GM12878 (cell line): Measurements from ENCODE around the gene PPIA. TPM values are rescaled to one million over a fixed set of nuclear protein-coding genes. Genes with fewer than 3 reads are reported as not detected.
A peak's percentile ranks its signal among the peaks of the same experiment; 100 is the strongest.

Experiments
- BMI1 ChIP-seq: fragments of 450-650 bp; IDR thresholded peaks from 2 replicates; pipeline ENCODE4 v1.6.1; 2016; ENCODE audit warnings: mild to moderate bottlenecking, moderate library complexity, borderline replicate concordance
- CBFB ChIP-seq: IDR thresholded peaks from 2 replicates; pipeline ENCODE4 v1.6.1; 2016; ENCODE audit warnings: antibody characterized with exemption, low read depth
- E2F8 ChIP-seq: fragments of 450-650 bp; IDR thresholded peaks from 2 replicates; pipeline ENCODE4 v1.6.1; 2018; ENCODE audit warnings: mild to moderate bottlenecking, low read depth, moderate library complexity; ENCODE audit not compliant: partially characterized antibody
- E4F1 ChIP-seq: fragments of 450-650 bp; IDR thresholded peaks from 2 replicates; pipeline ENCODE4 v1.6.1; 2018; ENCODE audit warnings: borderline replicate concordance, mild to moderate bottlenecking; ENCODE audit not compliant: partially characterized antibody
- ELK1 ChIP-seq: IDR thresholded peaks from 2 replicates; pipeline ENCODE4 v1.6.1; 2012; ENCODE audit warnings: low read depth, low read length, improper control_type of control experiment
- FOS ChIP-seq: IDR thresholded peaks from 3 replicates; pipeline ENCODE4 v1.6.1; 2011; ENCODE audit warnings: borderline replicate concordance; ENCODE audit not compliant: insufficient read length; ENCODE audit errors: extremely low read depth
- FOXM1 ChIP-seq: IDR thresholded peaks from 2 replicates; pipeline ENCODE4 v1.6.1; 2012; ENCODE audit warnings: low read depth, mild to moderate bottlenecking, inconsistent platforms, low read length, moderate library complexity
- JUND ChIP-seq: IDR thresholded peaks from 2 replicates; pipeline ENCODE4 v1.6.1; 2012; ENCODE audit warnings: low read depth, mild to moderate bottlenecking, low read length, improper control_type of control experiment, moderate library complexity
- KDM1A ChIP-seq: fragments of 200-600 bp; sonication (generic); IDR thresholded peaks from 2 replicates; pipeline ENCODE4 v1.6.1; 2016; ENCODE audit warnings: borderline replicate concordance
- MEF2B ChIP-seq: fragments of 450-650 bp; IDR thresholded peaks from 2 replicates; pipeline ENCODE4 v1.6.1; 2018; ENCODE audit warnings: mild to moderate bottlenecking, moderate library complexity; ENCODE audit not compliant: partially characterized antibody, poor library complexity, severe bottlenecking
- NFIC ChIP-seq: IDR thresholded peaks from 2 replicates; pipeline ENCODE4 v1.6.1; 2012; ENCODE audit warnings: low read depth, mild to moderate bottlenecking, inconsistent platforms, low read length, moderate library complexity
- NR2C2 ChIP-seq: IDR thresholded peaks from 2 replicates; pipeline ENCODE4 v1.6.1; 2011; ENCODE audit warnings: borderline replicate concordance, low read depth; ENCODE audit not compliant: control insufficient read depth, insufficient read length
- PKNOX1 ChIP-seq: fragments of 450-650 bp; IDR thresholded peaks from 2 replicates; pipeline ENCODE4 v1.6.1; 2016; ENCODE audit warnings: mild to moderate bottlenecking
- PML ChIP-seq: IDR thresholded peaks from 2 replicates; pipeline ENCODE4 v1.6.1; 2012; ENCODE audit warnings: low read length, inconsistent platforms
- POLR2AphosphoS2 ChIP-seq: IDR thresholded peaks from 2 replicates; pipeline ENCODE4 v1.6.1; 2011; ENCODE audit warnings: low read depth, mild to moderate bottlenecking, low read length, improper control_type of control experiment, moderate library complexity
- RCOR1 ChIP-seq: conservative IDR thresholded peaks from 2 replicates; pipeline ENCODE4 v1.6.1; 2012; ENCODE audit warnings: low read depth, low read length, improper control_type of control experiment
- SMAD5 ChIP-seq: IDR thresholded peaks from 2 replicates; pipeline ENCODE4 v1.6.1; 2016; ENCODE audit warnings: antibody characterized with exemption, low read depth
- SMARCA5 ChIP-seq: fragments of 450-650 bp; IDR thresholded peaks from 2 replicates; pipeline ENCODE4 v1.6.1; 2017; ENCODE audit warnings: mild to moderate bottlenecking
- SREBF1 ChIP-seq: IDR thresholded peaks from 2 replicates; pipeline ENCODE4 v1.6.1; 2012; ENCODE audit warnings: mild to moderate bottlenecking, low read length
- WRNIP1 ChIP-seq: IDR thresholded peaks from 2 replicates; pipeline ENCODE4 v1.6.1; 2011; ENCODE audit warnings: low read depth, low read length, improper control_type of control experiment, borderline replicate concordance
- YY1 ChIP-seq: IDR thresholded peaks from 2 replicates; pipeline ENCODE4 v1.6.1; 2011; ENCODE audit warnings: low read depth, mild to moderate bottlenecking, low read length
- ZNF384 ChIP-seq: IDR thresholded peaks from 2 replicates; pipeline ENCODE4 v1.6.1; 2012; ENCODE audit warnings: low read depth, mild to moderate bottlenecking, low read length, improper control_type of control experiment, borderline replicate concordance
- polyA plus RNA-seq, 11 experiments: library from polyadenylated mRNA; depleted of rRNA in 4 of 11; unstranded in 6 of 11; stranded (reverse) in 5 of 11; fragments of >200 nt; fragmentation: Nextera tagmentation in 4 of 11; fragmentation: Illumina TruSeq in 1 of 11; extraction: Ambion mirVana in 4 of 11; extraction: Trizol in 1 of 11; gene quantifications; 1 replicate in 1 of 11; 2 replicates in 10 of 11; pipeline versions ENCODE4 v1.2.1 to v1.2.3, GENCODE V29; 2011 to 2016; ENCODE audit warnings: inconsistent platforms in 2 of 11, missing spikeins in 2 of 11, low read depth in 1 of 11
- total RNA-seq, 4 experiments: library from RNA; depleted of rRNA in 3 of 4; stranded (reverse); fragments of >200 nt in 3 of 4; fragmentation: Illumina TruSeq in 1 of 4; extraction: Trizol in 1 of 4; gene quantifications; 2 replicates each; pipeline versions ENCODE4 v1.2.1 to v1.2.3, GENCODE V29; 2013 to 2021

The PPIA gene
- total and polyA plus RNA-seq, 10 of the 15 experiments (the other 5 are each of a cell fraction or from before 2014, with no cell fraction given), result 2,712 to 7,982 (median 5,027) TPM

GRCh38 chr7:44797329-44798258 lies 1.1 kb downstream of the PPIA start (continued):
- TF ChIP-seq RCOR1 (0 out of 2 replicates have a peak, but pooled peaks have one; percentile 9), ZNF384 (no peak), SMAD5 (peak; percentile 87), POLR2AphosphoS2 (peak; percentile 70; the same call in 1 of the 2 replicates), PKNOX1 (no peak), MEF2B (no peak), JUND (no peak), WRNIP1 (0 out of 2 replicates have a peak, but pooled peaks have one; percentile 51), KDM1A (no peak), YY1 (peak; percentile 13; the same call in 1 of the 2 replicates), SREBF1 (no peak), NFIC (0 out of 2 replicates have a peak, but pooled peaks have one; percentile 36), NR2C2 (no peak), BMI1 (0 out of 2 replicates have a peak, but pooled peaks have one; percentile 24), ELK1 (peak; percentile 88), CBFB (no peak), PML (no peak), FOS (no peak), FOXM1 (0 out of 2 replicates have a peak, but pooled peaks have one; percentile 10), E4F1 (no peak), SMARCA5 (no peak), E2F8 (peak; percentile 14)
